HG02981 (cell line): ENCODE results near the gene CEP131.

ENCODE experiments used
- ATAC-seq: cut with Tn5 transposase; IDR thresholded peaks from one replicate; pipeline ENCODE4 v1.9.1; 2021; ENCODE audit warnings: mild to moderate bottlenecking, moderate library complexity; ENCODE audit not compliant: unreplicated experiment

The CEP131 gene

DNA sequence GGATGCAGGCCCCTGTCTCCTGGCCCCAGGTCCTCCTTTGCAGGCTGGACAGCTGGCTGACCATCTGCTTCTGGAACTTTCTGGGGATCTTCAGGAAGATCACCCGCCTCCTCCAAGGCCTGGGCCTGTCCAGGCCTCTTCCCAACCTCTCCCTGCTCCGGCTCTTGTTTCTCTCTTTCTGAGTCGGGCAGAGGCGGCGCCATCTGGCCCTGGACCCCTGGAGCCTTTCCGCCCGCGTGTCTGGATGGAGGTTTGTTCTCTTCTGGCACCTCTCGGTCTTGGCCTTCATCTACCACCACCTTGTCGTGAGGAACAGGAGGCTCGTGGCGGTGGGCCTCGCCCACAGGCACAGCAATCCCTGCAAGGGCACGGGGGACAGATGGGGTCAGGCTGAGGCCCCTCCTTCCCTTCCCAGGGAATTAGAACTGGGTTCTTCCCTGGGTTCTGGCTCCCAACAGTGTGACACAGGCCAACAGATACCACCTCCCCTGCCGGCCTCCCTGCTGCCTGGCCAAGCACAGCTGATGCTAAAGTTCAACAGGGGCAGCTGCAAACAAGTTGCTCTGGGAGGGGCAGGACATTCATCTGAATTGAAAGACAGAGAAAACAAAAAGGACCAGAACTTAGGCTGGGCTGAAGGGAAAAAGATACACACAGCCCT lies 29.7 kb upstream of the CEP131 start:
- no peak for ATAC-seq

- ATAC-seq: no peak
These were observed 29.0 kb upstream of the CEP131 start for GRCh38 chr17:81251709-81252301.

GRCh38 chr17:81251094-81251708 lies 28.4 kb upstream of the CEP131 start:
- no peak for ATAC-seq

GRCh38 chr17:81250286-81251093 lies 27.7 kb upstream of the CEP131 start:
- no peak for ATAC-seq

- ATAC-seq: no peak
These were observed 26.7 kb upstream of the CEP131 start for GRCh38 chr17:81249223-81250040.

DNA sequence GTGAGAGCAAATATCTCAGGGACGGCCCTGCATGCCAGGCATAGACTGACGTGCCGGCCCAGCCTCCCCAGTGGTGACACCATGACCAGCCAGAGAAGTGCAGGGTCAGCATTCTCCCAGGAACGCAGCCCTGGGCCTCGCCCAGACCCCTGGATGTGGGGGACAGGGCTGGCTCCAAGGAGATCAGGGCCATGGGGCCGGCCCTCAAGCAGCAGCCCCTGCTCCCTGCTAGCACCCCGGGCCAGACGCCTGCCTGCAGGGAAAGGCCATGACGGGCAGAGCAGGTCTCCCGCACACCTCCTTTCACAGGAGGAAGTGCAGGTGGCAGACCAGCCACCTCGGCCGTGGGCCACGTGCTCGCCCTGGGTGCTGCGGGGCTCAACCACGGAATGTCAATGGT lies 25.9 kb upstream of the CEP131 start:
- ATAC-seq: no peak

- ATAC-seq: no peak
These were observed 24.7 kb upstream of the CEP131 start for GRCh38 chr17:81247339-81247990.

- ATAC-seq: no peak
These were observed 24.0 kb upstream of the CEP131 start for GRCh38 chr17:81246679-81247338.

DNA sequence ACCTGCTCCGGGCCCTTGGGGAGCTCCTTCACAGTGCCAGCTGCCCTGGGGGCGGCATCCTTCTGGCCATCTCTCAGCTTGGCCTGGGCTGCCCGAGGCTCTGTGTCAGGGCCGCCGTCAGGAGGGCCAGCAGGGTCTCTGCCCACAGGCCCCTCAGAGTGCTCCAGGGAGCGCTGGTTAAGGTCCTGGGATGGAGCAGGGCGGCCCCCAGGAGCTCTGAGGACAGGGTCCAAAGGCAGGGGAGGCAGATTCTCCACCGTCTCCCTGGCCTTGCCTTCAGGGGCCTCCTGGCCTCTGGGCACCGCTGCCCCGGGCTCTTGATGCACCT lies 23.5 kb upstream of the CEP131 start:
- no peak for ATAC-seq

DNA sequence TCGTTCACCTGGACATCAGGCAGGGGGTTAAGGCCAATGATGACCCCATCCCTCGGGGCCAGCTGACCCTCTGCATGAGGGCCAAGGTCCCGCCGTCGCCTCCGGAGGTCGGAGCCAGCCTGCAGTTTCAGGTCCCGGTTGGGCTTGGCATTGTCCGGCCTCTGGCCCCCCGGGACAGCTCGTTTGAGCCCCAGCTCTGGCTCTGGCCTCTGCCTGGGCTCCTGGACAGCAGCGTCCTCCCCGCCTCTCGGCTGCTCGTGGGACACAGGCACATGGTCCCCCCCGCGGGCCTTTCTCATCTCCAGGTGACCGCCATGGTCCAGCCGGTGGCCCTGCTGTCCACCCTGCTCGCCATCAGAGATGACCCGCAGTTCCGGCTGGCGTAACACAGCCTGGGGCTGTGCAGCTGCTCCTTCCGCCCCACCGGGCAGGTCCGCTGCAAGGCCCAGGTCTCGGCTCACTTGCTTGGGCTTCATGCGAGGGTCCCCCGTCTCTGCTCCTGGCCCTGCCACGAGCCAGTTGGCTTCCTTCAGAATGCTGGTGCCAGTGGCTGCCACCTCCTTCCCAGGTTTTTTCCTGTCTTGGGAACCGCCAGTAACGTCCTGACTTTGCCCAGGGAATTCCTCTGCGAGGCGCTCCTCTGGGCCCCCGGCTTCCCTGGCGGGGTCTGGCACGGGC lies 23.0 kb upstream of the CEP131 start:
- ATAC-seq: no peak

- ATAC-seq: no peak
These were observed 22.4 kb upstream of the CEP131 start for GRCh38 chr17:81245024-81245664.

GRCh38 chr17:81244358-81245023 lies 21.7 kb upstream of the CEP131 start:
- no peak for ATAC-seq

- ATAC-seq: no peak
These were observed 20.5 kb upstream of the CEP131 start for GRCh38 chr17:81243333-81243664.

GRCh38 chr17:81242421-81243332 lies 19.9 kb upstream of the CEP131 start:
- ATAC-seq: no peak

GRCh38 chr17:81241648-81242420 lies 19.1 kb upstream of the CEP131 start:
- ATAC-seq: no peak

DNA sequence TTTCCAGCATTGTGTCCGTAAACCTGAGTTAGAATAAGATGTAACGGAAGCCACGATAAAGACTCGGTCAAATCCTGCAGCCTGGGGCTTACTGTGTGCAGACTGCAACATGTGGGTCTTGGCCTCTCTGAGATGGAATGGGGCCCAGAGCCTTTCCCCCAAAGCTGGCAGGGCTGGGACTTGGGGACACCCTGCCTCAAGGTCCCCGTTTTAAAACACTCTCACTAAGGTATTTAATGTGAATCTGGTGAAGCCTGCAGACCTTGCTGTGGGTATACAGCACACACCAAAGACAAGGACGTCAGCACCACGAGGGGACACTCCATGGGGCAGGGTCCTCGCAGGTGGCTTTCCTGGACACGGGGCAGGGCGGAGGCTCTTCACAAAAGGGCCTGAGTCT lies 18.4 kb upstream of the CEP131 start:
- ATAC-seq: no peak

DNA sequence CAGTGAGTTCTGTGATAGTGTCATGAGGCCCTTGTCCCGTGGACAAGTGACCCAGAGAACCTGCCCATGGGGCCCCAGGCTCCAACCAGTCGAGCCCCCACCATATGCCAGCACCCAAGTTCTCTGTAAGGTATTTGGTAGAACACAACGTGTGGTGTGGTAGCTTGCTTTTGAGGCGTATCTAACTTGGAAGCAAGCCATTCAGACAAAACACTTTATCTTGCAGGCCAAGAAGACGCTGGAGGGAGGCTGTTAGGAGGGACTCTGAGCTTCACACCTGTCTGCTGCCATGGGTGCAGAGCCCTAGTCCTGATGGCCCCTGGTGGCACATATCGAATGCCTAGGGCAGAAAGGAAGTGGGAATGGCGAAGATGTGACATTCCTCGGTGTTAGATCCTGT lies 18.0 kb upstream of the CEP131 start:
- no peak for ATAC-seq
